GM19043 (cell line): ENCODE data around the gene EML6.

Experiments
- ATAC-seq: cut with Tn5 transposase; IDR thresholded peaks from one replicate; pipeline ENCODE4 v1.9.1; 2021; ENCODE audit warnings: low read depth; ENCODE audit not compliant: unreplicated experiment

The EML6 gene

GRCh38 chr2:54789878-54790277, 66.4 kb downstream of the EML6 start:
- no peak for ATAC-seq

DNA sequence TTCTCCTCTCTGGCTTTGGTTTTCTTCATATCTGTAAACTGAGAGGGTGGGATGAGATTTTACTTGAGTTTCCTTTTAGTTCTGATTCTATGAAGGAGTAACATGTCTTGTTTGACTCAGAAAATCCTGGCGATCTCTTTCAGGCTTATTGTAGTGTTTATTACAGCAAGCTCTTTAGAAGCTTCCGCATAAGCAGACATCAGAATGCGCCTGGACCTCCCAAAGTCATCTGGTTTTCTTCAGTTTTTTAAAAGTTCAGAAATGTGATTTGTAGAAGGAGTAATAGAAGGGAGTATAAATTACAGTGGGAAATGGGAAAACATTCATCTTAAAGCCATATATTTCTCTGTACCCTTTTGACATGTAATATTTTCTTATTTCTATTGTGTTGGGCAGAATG, 68.4 kb downstream of the EML6 start:
- no peak for ATAC-seq

- ATAC-seq = no peak
Measured at GRCh38 chr2:54797307-54797706, 73.8 kb downstream of the EML6 start.

- ATAC-seq = no peak
Measured at GRCh38 chr2:54801352-54801751, 77.9 kb downstream of the EML6 start.

GRCh38 chr2:54803783-54804751, 80.6 kb downstream of the EML6 start:
- ATAC-seq = no peak

DNA sequence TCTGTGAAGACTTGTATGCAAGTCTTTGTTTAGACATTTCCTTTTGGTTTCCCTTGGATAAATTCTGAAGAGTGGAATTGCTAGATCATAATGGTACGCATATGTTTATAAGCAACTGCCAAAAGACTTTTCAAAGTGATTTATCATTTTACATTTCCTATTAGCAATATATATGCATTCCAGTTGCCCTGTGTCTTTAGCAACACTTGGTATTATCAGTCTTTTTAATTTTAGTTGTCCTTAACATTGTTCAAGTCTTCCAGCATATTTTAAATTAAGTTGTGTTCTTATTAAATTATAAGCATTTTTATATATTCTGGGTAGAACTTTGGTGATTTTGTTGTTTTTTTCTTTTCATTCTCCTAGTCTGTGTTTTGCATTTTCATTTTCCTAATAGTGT, 81.8 kb downstream of the EML6 start:
- no peak for ATAC-seq

DNA sequence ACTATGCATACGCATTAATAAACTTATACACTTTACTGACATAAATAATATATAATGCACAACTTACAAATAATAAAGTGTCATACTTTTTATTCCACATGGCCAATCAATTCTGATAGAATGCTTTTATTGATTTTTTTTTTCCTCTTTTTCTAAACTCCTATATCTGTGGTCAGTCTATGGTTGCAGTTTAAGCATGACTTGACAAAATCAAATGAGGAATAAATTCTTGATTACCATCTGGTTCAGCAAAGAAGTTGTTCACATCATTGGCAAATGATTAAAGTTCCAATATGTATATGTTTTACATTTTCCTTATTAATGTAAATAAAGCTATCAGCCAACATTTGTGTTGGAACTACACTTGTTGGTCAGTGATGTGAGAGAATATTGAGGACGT, 83.5 kb downstream of the EML6 start:
- no peak for ATAC-seq

- ATAC-seq = no peak
Measured at GRCh38 chr2:54808661-54809060, 85.2 kb downstream of the EML6 start.

GRCh38 chr2:54809819-54810218, 86.4 kb downstream of the EML6 start:
- ATAC-seq = no peak

DNA sequence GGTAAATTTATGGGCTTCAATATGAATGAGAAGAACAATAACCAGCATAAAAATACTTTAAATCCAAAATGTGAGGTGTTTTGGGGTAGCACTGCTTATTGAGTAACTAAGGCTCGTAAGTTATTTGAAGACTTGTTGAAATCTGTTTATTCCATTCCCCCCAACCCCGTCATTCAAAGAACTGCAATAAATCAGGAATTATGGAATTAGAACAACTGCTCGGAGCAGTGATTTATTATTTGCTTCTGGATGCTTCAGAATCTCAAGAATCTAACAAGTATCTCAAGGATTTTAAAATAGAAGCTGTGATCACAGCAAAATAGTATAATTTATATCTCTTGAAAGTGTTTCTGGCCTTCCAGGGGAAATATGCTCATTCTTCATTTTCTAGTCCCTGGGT, 86.8 kb downstream of the EML6 start:
- ATAC-seq = no peak

GRCh38 chr2:54813584-54813983, 90.1 kb downstream of the EML6 start:
- no peak for ATAC-seq

DNA sequence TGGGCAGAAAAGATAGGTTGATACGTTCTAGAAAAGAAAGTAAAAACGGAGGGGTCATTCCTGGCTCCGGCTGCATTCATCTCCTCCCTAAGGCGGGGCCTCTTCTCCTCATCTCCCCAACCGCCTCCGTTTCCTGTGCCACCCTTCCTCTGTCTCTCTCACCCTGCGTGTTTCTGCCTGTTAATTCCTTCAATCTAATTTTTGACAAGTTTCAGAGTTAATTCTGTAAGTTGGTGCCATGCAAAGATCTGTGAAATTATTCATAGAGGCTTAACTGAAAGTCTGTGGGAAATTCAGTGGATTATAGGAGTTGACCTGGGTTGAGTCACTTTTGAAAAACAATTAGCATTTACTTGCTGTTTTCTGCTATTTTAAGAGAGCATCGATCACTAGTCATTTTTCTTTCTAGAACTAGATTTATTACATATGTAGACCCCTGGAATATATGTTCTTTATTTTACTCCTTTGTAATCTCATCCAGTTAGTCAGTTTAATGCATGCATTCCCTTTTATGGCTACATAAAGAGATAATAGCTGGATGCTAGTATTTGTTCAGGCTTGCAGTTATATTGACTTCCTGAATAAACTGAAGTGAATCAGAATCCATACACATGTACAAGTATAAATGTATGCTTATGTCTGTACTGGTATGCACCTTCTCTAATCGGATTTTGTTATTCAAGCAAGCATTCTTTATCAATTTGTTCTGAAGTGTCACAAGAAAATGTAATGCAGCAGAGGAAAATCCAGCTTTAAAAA, 91.1 kb downstream of the EML6 start:
- no peak for ATAC-seq

GRCh38 chr2:54815148-54815539, 91.7 kb downstream of the EML6 start:
- ATAC-seq = no peak

DNA sequence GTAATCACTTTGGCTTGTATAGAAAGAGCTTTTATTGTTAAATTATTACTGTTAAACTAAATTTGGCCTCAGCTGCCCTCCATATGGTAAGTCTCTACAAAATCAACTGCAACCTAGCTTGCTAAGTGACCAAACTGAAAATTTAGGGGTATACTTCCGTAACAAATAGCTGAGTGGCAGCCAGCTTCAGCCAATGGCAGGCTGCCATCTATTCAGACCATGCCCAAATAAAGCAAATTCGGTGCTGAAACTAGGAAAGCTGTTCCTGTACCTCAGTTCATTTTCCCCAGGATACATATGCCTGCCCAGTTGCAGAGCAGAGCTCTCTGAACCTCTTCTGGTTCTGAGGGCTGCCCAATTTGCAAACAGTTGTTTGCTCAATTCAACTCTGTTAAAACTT, 94.8 kb downstream of the EML6 start:
- ATAC-seq = no peak

DNA sequence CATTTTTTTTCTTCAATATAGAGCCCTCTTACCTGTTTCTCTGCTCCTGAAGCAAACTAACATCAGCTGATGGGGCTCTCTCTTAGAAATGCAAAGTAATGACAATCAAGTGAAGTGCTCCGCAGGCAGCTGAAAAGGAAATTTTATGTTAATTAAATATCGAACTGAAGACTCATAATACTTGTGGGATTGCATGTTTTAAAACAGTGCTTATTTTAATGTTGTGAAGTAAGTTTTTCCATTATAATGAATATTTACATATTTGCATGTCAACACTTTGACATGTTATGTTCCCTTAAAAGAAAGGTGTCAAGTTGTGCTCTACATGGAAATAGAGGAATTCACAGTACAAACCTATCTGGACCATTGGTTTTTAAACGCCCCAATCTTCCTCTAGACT, 97.1 kb downstream of the EML6 start:
- ATAC-seq = no peak

DNA sequence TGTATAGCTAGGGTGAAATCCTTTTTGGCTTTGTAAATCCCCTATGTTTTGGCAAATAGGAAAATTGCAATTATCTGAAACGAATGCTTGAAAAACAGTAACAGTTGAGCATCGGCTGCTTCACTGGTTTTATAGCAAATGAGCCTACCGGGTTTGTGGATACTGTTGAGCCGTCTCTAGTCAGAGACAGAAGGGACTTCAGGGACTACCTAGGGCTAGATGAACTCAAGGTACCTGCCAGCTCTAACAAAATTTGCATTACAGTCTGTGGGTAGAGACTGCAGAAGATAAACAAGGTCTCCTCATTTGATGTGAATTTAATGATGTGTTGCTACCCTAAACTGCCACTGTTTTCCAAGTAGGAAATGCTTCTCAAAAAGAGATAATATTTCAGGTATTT, 101.1 kb downstream of the EML6 start:
- no peak for ATAC-seq

DNA sequence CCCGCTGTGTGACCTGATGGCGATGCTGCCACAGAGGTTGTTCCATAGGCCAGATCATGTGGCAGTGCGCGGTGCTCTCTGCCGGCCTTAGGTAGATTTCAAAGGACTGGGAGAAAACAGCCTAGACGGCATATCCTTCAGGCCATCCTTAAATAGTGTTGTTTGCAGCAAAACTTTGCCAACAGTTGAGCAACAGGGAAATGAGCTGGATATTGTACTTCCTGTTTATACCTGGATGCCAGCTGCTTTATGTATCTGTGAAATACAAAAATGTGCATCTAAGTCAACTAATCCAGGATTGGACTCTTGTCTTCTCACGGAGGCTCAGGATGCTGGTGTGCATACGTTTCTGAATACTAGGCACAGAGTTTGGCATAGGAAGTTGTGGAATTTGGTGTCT, 107.1 kb downstream of the EML6 start:
- ATAC-seq = no peak

- no peak for ATAC-seq
Measured at GRCh38 chr2:54831480-54831879, 108.0 kb downstream of the EML6 start.

DNA sequence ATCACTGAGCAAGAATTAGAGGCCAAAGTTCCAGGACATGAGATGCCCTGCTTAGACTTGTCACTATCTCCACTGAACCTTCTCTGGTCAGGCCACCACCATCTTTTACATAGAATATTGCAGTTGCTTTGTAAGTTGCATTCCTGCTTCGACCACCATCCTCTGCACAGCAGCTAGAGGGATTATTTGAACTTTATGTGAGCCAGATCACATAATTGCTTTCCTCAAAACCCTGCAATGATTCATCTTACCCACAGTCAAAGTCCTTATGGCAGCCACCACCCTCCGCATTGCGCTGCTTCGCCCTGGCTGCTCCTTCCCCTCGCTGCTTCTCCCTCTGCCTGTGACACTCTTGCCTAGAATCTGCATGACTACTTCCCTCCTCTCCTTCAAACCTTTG, 111.3 kb downstream of the EML6 start:
- ATAC-seq = no peak

- ATAC-seq = no peak
Measured at GRCh38 chr2:54836477-54836876, 113.0 kb downstream of the EML6 start.

DNA sequence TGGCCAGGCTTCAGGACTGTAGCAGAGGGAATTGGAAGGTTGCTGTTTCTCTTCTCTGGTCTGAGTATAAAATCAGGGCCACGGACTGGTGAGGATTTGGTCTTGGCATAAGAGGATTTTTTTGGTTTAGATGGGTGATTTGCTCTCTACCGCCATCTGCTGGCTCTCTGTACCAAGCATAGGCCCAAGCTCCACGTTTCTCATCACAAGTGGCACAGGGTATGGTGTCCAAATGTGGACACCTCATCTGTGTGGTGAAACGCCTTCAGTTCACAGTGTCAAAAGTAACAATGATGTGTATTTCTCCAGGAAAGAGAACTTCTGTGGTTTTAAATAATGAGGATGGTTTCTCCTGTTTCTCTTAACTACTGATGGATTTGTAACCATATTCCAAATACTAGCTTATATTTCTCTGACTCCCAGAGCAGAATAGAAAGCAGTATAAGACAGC, 115.1 kb downstream of the EML6 start:
- peak; percentile 86 for ATAC-seq
